Caco-2 (cell line): ENCODE results near the gene STK11IP. TPM values are rescaled to one million over a fixed set of nuclear protein-coding genes. Genes with fewer than 3 reads are reported as not detected.
A peak's percentile ranks its signal among the peaks of the same experiment; 100 is the strongest.

Source experiments
- BruUV-seq: library from RNA; stranded (reverse); fragments of 400-500 nt; replicated peaks from 2 replicates; lab custom pipeline; 2021; lab: Mats Ljungman, UMichigan
- CTCF ChIA-PET: fragments of 300-600 bp; sonication (Branson Sonifier 250); formaldehyde crosslinking; loops from one replicate; lab custom pipeline; 2022; ENCODE audit warnings: antibody characterized with exemption; lab: Charles Lee
- POLR2A ChIA-PET: fragments of 300-600 bp; sonication (Branson Sonifier 250); formaldehyde crosslinking; loops from one replicate; lab custom pipeline; 2022; ENCODE audit warnings: antibody characterized with exemption; lab: Charles Lee
- DNase-seq, 2 experiments: peaks; one replicate each; pipeline versions ENCODE4 v3.0.0 to v3.0.0-alpha.2; 2020 to 2022
- H3K27me3 ChIP-seq: replicated peaks from 2 replicates; pipeline ENCODE4 v1.6.0; 2011; ENCODE audit warnings: low read length; ENCODE audit not compliant: control insufficient read depth, insufficient read depth
- H3K36me3 ChIP-seq: 2 replicates; pipeline ENCODE4 v1.5.1; 2011; ENCODE audit warnings: low read length; ENCODE audit not compliant: control insufficient read depth, insufficient read depth
- H3K4me1 ChIP-seq: fragments of 250-450 bp; sonication (Bioruptor Pico); 2 replicates; pipeline ENCODE4 v1.5.1; 2020; ENCODE audit warnings: mild to moderate bottlenecking
- H3K4me3 ChIP-seq: 2 replicates; pipeline ENCODE4 v1.5.1; 2011; ENCODE audit warnings: low read depth, mild to moderate bottlenecking, control low read depth, low read length
- H3K9me3 ChIP-seq: fragments of 250-450 bp; sonication (Bioruptor Pico); 2 replicates; pipeline ENCODE4 v1.5.1; 2020; ENCODE audit warnings: mild to moderate bottlenecking, moderate library complexity
- H3K27ac Mint-ChIP-seq: one replicate; pipeline ENCODE4 v1.8.0; 2022; ENCODE audit warnings: mixed read lengths; ENCODE audit not compliant: unreplicated experiment
- H3K27me3 Mint-ChIP-seq: one replicate; pipeline ENCODE4 v1.8.0; 2022; ENCODE audit warnings: mixed read lengths; ENCODE audit not compliant: insufficient read depth, unreplicated experiment
- H3K36me3 Mint-ChIP-seq: one replicate; pipeline ENCODE4 v1.8.0; 2022; ENCODE audit warnings: mild to moderate bottlenecking, mixed read lengths; ENCODE audit not compliant: insufficient read depth, unreplicated experiment
- H3K4me1 Mint-ChIP-seq: one replicate; pipeline ENCODE4 v1.8.0; 2022; ENCODE audit warnings: low read depth, mixed read lengths; ENCODE audit not compliant: unreplicated experiment
- H3K4me3 Mint-ChIP-seq: one replicate; pipeline ENCODE4 v1.8.0; 2022; ENCODE audit warnings: mild to moderate bottlenecking, moderate library complexity, mixed read lengths; ENCODE audit not compliant: unreplicated experiment
- H3K9me3 Mint-ChIP-seq: one replicate; pipeline ENCODE4 v1.8.0; 2022; ENCODE audit warnings: mixed read lengths; ENCODE audit not compliant: unreplicated experiment
- intact Hi-C: fragments of 100-400 bp; cut with micrococcal nuclease; formaldehyde crosslinking; loops from one replicate; pipeline ENCODE4 v1.10.0; 2022; ENCODE audit not compliant: unreplicated experiment
- total RNA-seq: library from RNA; stranded (reverse); gene quantifications from 2 replicates; pipeline ENCODE4 v1.2.3, GENCODE V29; 2022
- TF ChIP-seq, protein P1 (sequence below), 2 experiments: fragments of 200-600 bp in 1 of 2; IDR thresholded peaks; 1 replicate in 1 of 2; 2 replicates in 1 of 2; pipeline versions ENCODE4 v1.5.1 to v1.8.0; 2011 to 2022; ENCODE audit warnings: antibody characterized with exemption in 1 of 2, control low read depth in 1 of 2, inconsistent platforms in 1 of 2, low read depth in 1 of 2, low read length in 1 of 2, mild to moderate bottlenecking in 1 of 2, moderate library complexity in 1 of 2; ENCODE audit not compliant: insufficient read depth in 1 of 2, severe bottlenecking in 1 of 2, unreplicated experiment in 1 of 2

STK11IP gene
- total RNA-seq, 1 experiment from 2014 or later: 21.7 TPM

DNA sequence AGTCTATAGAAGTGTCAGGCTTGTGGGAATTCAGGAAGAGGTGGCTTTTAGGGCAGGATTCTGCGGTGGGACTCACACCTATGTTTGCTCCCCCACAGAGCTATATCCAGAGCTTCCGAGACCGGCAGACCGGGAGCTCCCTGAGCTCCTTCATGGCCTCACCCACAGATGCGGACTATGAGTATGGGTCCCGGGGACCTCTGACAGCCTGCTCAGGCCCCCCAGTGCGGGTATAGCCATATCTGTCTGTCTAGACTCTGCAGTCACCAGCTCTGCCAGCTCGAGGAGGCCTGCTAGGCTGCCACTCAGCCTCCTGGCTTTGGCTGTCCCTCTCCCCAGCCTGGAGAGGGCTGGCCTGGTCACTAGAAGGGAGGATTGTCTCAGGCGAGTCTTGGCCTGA lies 48.0 kb upstream of the STK11IP start:
- TF ChIP-seq, protein P1, sequence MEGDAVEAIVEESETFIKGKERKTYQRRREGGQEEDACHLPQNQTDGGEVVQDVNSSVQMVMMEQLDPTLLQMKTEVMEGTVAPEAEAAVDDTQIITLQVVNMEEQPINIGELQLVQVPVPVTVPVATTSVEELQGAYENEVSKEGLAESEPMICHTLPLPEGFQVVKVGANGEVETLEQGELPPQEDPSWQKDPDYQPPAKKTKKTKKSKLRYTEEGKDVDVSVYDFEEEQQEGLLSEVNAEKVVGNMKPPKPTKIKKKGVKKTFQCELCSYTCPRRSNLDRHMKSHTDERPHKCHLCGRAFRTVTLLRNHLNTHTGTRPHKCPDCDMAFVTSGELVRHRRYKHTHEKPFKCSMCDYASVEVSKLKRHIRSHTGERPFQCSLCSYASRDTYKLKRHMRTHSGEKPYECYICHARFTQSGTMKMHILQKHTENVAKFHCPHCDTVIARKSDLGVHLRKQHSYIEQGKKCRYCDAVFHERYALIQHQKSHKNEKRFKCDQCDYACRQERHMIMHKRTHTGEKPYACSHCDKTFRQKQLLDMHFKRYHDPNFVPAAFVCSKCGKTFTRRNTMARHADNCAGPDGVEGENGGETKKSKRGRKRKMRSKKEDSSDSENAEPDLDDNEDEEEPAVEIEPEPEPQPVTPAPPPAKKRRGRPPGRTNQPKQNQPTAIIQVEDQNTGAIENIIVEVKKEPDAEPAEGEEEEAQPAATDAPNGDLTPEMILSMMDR (IDR thresholded peaks at IDR 0.05; ENCODE audit: insufficient read depth in 1 of 2, low read depth in 1 of 2, low read length in 1 of 2, severe bottlenecking in 1 of 2, unreplicated experiment in 1 of 2): no peak
- Mint-ChIP-seq H3K9me3 (no peaks in the 10 kb centered on the region), H3K4me1 (peaks cover 7% of the 10 kb centered on the region), H3K27ac (no peak overlapping the region), H3K4me3 (no peak overlapping the region), H3K36me3 (peaks cover 6% of the 10 kb centered on the region), H3K27me3 (no peaks in the 10 kb centered on the region)
- no TSS peak for BruUV-seq
- H3K27me3 ChIP-seq: no peaks in the 10 kb centered on the region
- H3K4me3 ChIP-seq: no peak overlapping the region
- H3K4me1 ChIP-seq: peaks cover 9% of the 10 kb centered on the region
- no peaks in the 10 kb centered on the region; the same call in 1 of the 2 replicates for H3K36me3 ChIP-seq
- POLR2A ChIA-PET: no interaction called here
- DNase-seq: no peak
- H3K9me3 ChIP-seq: no peaks in the 10 kb centered on the region
- intact Hi-C loops: no loop called here
- CTCF ChIA-PET: interaction anchor here (1.9 kb wide), 1 partner anchor 11 kb away, joined by 7 read pairs; no protein-coding TSS in a partner anchor

DNA sequence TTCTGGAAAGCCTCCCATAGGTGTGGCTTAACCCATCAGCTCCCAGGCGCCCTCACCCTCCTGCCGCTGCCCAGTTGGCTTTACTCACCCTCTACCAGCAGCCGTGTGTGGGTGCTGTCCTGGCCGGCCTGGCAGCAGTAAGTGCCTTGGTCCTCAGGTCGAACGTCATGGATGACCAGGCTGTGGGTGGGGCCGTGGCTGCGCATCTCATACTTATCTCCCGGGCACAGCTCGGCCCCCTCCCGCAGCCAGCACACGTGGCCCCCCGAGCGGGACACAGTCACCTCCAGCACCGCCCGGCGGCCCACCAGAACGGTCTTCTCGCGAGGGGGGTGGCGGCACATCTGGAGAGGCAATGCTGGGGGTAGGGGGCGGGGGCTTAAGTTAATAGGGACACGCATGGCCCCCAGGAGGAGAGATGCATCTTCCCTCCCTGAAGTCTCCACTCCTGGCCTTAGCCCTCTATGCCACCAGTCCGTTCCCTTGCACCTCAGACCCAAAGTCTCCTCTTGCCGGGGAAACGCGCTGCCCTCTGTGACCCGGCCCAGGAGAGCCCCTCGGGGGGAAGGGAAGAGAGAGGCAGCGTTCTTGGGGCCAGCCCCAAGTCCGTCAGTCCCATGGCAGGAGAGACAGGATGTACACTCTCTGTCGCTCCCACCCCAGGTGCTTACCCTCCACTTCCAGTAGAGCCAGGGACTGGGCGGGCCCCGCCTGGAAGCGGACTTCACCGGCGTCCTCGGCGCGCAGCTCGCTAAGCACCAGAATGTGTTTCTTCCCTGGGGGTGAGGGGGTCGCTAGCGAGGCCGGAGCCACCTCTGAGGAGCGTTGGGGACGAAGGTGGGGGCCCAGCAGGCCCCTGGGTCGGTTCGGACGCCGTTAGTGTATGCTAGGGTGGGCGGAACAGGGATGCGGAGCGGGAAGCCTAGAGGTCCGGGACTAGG lies 45.9 kb upstream of the STK11IP start:
- no peaks in the 10 kb centered on the region for H3K9me3 Mint-ChIP-seq
- Histone ChIP-seq H3K4me1 (peaks cover 4% of the 10 kb centered on the region), H3K4me3 (peak overlapping the region; percentile 87), H3K9me3 (no peaks in the 10 kb centered on the region), H3K27me3 (no peaks in the 10 kb centered on the region), H3K36me3 (no peaks in the 10 kb centered on the region; the same call in 1 of the 2 replicates)
- H3K4me3 Mint-ChIP-seq: peak overlapping the region; percentile 79
- CTCF ChIA-PET: interaction anchor here (0.6 to 2.0 kb wide), 5 partner anchors 8 to 138 kb away, joined by 3 to 9 read pairs (median 5); partner anchors contain the start of genes CHPF and TMEM198
- intact Hi-C loops: loop anchor here (1.0 kb wide), 2 partner anchors 8 to 91 kb away; partner anchors contain the start of gene CHPF
- peaks cover 5% of the 10 kb centered on the region for H3K36me3 Mint-ChIP-seq
- DNase-seq: no peak
- peak overlapping the region; percentile 35 for H3K27ac Mint-ChIP-seq
- no peaks in the 10 kb centered on the region for H3K4me1 Mint-ChIP-seq
- no TSS peak for BruUV-seq
- POLR2A ChIA-PET: interaction anchor here (0.7 to 1.0 kb wide), 3 partner anchors 10 to 138 kb away, joined by 3 to 9 read pairs (median 3); no protein-coding TSS in a partner anchor
- H3K27me3 Mint-ChIP-seq: no peaks in the 10 kb centered on the region
- TF ChIP-seq, protein P1 (IDR thresholded peaks at IDR 0.05; ENCODE audit: insufficient read depth in 1 of 2, low read depth in 1 of 2, low read length in 1 of 2, severe bottlenecking in 1 of 2, unreplicated experiment in 1 of 2): no peak
